IPS-NIHi7 (cell line): Measurements from ENCODE around the gene ALOXE3.
A peak's percentile ranks its signal among the peaks of the same experiment; 100 is the strongest.
"Not testable (repeated sequence)": the region's sequence is repeated elsewhere in the genome, so short reads cannot be mapped to it uniquely, and the experiment has no call there.

Source experiments
- DNase-seq: peaks from one replicate; pipeline ENCODE4 v3.0.0; 2012; ENCODE audit warnings: mixed read lengths; ENCODE audit errors: extremely low spot score

Gene ALOXE3

DNA sequence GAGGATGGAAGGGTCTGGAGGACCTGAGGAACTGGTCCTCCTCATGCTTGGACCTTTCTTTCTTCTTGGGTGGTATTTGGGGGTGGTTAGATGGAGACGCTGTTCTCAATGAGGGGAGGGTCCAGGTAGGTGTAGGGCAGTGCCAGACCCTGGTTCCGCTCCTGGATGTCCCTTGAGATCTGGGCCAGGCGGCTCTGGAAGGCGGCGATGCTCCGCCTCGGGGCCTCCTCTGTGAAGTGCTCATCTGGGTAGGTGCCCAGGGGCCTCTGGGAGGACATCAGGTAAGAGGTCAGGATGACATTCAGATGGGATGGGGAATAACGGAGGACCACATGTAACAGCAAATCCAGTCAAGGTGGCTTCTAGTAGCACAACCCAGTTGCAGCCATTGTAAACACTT is 21.8 kb downstream of the ALOXE3 start:
- no peak for DNase-seq

DNA sequence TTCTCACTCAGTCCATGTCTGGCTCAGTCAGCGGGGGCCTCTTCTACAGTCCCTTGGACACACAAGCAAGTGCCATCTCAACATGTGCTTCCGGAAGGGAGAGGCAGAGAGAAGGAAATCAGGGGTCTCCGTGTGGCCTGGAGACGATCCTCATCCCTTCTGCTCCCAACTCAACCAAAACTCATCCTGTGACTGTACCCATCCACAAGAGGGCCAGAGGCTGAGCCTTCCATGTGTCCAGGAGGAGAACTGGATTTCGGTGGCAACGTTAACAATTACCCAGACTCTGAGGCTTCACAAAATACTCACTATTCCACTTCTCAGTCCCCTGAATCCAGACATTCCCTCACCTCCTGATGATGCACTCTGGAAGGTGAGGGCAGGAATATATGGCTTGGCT is 23.0 kb downstream of the ALOXE3 start:
- DNase-seq = no peak

DNA sequence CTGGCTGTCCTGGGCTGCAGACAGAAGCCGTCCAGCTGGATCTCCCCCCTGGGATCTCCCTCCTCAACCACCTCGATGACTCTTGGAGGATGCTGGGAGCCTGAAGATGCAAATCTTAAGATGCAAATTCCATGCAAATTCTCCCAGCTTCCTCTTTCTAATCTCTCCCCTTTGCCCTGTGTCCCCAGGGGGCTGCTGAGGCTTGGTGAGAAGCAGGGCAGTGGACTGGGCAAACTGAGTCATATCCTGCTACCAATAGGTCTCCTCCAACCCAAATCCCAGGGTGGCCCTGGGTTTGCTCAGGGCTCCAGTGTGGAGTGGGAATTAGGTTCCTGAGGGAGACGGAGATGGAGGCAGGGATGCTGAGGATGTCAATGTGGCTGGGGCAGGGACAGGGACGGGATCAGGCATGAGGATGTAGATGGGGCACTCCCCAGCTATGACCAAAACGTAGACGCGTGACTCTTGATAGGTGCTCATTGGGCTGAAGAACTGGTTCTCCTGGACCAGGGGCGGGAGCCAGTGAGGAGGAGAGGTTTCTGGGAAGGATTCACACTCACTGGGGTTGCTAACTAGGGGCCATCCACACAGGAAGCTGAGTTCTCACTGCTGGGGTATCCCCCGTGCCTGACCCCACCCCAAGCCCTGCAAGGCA is 27.2 kb downstream of the ALOXE3 start:
- no peak for DNase-seq

DNA sequence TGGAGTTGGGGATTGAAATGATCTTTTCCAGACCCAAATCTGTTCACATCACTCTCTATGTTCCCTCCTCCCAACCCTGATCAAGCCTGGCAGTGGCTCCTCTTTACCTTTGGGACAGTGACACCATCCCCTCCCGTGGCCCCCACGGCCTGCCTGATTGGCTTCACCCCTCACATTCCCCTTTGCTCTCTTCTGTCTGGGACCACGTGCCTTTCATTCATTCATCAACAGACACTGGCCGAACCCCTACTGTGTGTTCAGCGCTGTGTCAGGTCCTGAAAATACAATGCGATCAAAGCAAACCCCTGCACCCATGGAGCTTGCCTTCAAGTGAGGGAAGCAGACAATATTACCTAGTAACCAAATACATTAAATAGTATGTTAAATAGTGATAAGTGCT is 28.6 kb downstream of the ALOXE3 start:
- DNase-seq = no peak

DNA sequence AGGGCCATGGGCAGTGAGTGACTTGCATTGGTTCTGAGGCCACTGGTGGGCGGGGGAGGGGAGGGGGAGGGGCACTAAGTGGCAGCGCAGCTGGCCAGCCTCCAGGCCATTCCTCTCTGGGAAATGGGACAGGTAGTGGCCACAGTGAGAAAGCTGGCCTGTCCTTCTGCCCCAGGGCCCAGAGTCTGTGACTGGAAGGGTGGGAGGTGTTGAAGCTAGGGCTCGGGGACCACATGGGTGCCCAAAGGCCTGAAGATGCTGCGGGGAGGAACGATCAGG is 30.4 kb downstream of the ALOXE3 start:
- no peak for DNase-seq

DNA sequence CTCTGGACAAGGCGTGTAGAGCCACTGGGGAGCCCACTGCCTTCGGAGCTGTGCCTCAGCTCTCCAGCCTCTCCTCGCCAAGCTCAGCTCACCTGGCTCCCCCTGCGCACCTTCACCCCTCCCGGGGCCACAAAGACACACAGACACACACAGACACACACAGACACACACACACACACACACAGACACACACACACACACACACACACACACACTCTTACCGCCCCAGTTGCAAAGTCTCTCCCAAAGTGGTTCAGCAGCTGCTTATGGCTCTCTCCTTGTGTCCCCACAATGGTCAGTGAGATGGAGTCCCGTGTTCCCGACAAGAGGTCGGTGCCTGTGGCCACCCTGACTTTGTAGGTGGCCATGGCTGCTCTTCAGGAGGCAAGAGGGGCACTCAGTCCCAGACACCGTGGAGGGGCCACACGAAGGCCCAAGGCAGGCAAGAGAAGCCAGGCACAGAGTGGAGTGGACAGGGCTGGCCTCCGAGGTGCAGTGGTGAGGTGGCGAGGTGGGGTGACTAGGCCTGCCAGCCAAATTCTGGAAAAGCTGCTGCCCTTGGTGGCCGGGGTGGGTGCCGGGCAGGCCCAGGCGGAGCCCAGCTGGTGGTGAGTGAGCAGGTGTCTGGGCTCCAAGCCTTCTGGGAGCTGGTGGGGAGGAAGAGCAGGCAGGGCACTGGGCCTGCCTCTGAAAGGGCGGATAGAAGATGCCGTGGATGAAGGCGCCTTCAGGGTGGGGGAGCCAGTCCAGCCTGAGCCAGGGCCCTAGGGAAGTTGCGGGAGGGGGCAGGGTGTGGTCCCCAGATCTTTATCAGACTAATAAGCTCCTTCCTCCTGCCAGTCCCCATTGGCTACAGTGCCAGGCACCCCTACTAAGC is 31.0 kb downstream of the ALOXE3 start, which contains the start of gene ALOX12B:
Gene ALOX12B, minus strand, starts transcription at position 642 of the 877 bp plus-strand sequence. Its CDS starts 274 bp downstream, at position 368.
- DNase-seq = no peak

DNA sequence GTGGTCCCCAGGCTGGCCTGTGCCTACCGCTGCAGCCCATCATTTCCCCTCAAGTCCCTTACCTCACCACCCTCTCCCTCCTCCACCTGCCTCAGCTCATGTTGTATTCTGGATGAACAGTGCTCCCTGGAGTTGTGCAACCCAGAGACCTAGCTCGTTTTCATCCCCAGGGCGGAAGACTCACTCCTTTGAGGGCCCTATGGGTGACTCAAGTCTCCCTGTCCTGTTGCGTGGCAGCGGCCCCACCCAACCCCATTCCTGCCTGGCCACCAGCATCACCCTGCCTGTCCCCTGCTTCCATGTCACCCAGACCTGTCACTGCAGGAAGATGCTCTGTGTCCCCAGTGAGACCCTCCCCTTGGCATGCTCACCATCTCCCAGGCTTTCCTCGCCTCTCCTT is 34.1 kb downstream of the ALOXE3 start:
- no peak for DNase-seq

DNA sequence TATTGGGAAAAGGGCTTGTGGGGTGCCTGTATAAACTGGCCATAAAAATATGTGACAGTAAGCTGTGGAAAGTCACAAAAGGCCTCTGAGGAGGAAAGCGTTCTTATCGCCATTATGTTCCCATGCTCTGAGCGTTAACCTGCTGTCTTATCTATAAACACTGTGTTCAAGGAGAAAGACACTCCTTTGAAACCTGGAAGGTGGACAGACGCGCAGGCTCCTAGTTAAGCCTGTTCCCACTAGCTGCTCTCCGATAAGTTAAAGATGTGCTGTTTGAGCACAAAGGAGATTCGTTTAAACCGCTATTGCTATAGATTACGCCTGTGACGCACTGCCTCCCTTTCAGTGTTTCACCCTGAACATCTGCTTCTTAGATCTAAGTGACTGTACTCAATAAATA is 36.0 kb downstream of the ALOXE3 start:
- no peak for DNase-seq

DNA sequence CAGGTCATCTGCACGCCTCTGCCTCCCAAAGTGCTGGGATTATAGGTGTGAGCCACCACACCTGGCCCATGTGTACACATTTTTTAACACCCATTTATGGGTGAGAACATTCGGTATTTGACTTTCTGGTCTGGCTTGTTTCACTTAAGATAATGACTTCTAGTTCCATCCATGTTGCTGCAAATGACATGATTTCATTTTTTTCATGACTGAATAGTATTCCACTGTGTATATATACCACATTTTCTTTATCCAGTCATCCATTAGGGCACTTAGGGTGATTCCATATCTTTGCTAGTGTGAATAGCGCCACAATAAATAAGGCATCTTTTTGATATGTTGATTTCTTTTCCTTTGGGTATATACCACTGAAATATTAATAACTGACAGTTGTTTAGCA is 36.4 kb downstream of the ALOXE3 start:
- no peak for DNase-seq

DNA sequence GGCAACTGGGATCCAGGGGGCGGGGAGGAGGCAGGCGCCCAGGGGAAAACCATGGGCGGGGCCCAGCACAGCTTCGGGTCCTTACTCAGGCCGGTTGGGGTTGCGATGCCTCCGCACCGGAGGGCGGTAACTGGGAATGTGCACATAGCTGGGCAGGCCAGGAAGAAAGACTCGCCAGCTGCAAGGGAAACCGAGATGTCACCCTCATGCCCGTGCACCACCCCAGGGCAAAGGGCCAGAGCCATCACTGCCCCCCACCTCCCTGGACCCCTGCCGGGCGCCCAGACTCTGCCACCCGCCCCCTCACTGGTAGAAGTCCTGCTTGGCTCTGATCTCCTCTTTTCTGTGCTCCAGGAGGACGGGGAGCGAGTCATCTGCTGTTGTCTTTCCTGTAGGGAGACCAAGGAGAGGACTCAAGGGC is 37.5 kb downstream of the ALOXE3 start:
- DNase-seq = no peak

DNA sequence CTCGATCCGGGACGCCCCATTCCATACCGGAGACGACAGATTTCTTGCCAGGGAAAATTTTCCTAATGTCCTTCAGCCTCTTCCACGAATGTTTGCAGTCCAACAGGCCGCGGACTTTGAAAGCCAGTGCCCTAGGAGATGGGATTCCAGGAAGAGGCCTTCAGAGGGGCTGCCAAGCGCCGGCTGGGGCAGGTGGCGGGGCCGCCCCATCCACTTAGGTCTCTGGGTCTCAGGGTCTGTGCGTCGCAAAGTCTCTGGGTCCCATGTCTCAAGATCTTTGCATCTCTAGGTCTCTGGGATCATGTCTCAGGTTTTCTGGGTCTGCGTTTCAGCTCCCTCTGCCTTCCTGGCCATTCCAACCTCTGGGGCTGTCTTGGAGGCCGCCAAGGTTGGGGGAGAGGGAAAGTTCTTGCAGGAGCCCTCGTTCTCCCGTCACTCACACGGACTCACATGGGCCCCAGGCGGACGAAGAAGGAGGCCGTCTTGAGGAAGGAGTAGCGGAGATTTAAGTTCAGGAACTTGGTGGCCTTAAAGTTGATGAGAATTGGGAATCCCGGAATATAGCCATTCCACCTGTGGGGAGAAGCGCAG is 38.0 kb downstream of the ALOXE3 start:
- no peak for DNase-seq

DNA sequence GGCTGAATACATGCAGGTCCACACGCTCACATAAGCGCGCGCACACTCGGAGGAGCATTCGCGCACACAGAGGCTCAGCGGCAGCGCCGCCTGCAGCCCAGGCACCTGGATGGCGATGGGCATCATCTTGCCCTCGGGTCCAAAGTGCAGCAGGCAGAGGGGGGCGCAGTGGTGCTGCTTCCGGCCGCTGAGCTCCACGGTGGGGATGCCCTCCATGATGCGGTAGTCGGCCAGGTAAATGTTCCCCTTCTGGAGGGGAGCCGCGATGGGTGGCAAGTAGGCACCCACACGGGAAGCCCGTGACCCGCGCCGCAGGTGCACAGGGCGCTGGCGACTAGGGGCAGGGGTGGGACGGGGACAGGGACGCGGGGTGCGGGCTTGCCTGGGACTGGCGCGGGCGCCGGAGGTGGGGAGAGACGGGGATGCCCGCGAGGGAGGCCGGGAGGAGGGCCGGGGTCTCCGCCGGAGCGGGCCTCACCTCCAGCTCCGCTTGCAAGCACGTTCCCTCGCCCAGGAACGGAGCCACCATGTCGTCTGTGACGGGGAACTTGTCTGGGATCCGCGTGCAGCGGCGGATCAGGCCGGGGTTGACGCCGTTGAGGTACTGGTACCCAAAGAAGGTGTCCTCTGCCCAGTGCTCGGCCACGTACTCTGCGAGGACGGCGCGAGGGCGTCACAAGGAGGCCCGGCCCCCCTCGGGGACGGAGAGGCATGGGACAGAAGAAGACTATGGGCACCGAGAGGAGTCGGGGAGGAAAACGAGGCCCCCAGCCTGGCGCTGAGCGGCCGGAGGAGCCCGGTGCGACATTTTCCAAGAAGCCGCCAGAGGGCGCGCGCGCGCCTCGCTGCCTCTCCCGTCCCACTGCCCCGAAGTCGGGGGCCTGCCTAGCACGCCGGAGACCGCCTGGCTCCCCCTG is 38.8 kb downstream of the ALOXE3 start:
- peak; percentile 92 for DNase-seq

DNA sequence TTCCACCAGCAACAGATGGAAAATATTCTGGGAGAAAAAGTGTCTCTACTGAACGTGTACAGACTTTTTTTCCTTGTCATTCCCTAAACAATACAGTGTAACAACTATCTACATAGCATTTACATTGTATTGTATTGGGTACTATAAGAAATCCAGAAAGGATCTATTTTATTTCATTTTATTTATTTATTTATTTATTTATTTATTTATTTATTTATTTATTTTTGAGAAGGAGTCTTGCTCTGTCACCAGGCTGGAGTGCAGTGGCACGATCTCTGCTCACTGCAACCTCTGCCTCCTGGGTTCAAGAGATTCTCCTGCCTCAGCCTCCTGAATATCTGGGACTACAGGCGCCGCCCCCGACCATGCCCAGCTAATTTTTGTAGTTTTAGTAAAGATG is 40.4 kb downstream of the ALOXE3 start:
- DNase-seq = not testable (repeated sequence)

DNA sequence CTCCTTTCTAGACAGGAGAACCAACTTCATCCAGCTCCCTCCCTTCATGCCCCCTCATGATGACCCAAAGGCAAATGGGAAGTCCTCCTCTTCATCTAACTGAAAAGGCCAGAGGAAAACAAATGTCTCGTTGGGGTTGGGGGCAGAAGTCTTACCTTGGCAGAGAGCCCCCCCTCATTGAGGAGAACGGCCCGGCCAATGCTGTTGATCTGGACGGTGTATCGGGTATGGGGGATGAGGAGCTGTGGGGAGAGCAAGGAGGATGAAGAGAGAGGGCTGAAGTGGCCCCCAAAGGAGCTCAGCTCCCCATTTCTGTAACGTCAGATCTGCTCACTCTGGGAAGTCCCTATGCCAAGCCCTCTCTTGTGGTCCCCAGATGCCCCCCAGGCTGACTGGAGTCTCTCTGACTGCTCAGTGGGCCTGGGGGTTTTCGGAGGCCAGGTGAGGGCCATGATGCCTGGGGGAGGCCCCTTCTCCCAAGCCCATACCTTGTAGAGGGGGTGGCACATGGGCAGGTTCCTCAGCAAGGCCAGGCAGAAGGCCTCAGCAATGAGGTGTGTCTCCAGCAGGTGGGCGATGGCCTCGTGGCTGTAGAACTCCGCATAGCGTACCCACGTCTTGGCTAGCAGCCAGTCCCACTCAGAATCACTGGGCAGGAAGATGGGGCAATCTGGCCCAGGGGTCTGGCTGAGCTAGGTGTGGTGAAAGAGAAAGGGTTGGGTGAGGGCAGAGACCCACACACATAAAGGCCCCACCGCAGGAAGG is 41.6 kb downstream of the ALOXE3 start:
- DNase-seq = no peak

DNA sequence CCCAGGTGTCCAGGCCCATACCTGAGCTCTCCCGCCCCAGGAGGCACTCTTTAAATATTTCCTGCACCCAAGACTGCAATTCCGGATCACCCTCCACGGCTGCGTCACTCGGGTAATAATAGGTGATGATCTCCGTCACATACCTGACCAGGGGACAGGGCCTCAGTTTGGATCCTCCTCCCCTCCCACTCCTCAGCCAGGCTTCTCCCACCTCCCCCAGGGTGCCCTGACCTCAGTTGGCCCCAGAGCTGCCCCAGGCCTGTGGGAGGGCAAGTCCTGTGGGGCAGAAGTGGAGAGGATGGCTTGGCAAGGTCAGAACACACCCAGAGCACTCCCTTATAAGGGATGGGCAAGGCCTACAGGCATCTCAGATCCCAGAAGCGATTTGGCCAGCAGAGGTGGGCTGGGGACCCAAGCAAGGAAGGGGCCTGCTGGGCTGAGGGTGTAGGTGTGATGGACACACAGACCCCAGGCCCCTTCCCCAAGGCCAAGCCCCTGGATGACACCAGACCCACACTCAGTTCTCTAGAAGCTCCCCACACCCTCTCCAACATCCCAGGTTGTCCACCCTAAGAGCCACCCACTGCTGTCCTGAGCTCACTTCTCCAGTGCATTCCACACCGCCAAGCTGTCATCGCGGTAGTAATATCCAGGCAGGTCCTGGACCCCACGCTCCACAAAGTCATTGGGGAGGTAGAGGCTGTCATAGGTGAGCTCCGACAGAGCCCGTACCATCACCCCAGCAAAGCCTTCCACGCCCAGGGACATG is 42.6 kb downstream of the ALOXE3 start:
- DNase-seq = no peak

DNA sequence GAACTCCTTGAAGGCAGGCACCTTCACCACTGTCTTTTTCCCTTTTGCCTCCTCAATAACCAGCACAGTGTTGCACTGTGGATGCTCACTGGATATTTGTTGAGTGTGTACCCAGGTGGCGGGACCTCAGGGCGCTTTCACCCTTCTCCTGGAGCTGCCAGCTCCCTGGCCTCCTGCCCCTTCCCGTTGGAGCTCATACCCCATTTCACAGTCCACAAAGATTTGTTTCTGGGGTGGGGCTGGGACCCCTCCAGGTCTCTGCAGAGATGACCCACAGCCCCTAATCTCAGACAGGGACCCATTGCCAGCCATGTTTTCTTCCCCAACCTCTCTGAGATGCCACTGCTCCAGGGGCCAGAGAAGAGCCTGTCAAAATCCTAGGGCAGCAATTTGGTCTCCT is 43.2 kb downstream of the ALOXE3 start:
- DNase-seq = no peak

DNA sequence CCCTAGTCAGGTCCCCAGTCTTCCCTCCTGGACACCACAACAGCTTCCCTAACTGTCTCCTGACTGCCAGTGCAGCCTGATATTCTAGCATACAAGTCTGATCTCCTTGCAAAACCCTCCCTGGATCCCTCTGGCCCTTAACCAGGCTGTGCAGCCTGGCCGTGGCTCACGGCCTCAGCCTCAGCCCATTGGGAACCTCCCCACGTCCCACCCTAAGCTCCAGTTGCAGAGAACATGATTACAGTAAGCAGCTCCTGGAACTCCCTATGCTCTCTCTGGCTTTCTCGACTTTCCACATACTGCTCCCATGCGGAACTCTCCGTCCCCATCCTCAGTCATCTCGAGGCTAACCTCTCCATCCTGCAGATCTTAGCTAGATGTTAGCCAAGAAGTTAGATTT is 43.8 kb downstream of the ALOXE3 start:
- DNase-seq = no peak

DNA sequence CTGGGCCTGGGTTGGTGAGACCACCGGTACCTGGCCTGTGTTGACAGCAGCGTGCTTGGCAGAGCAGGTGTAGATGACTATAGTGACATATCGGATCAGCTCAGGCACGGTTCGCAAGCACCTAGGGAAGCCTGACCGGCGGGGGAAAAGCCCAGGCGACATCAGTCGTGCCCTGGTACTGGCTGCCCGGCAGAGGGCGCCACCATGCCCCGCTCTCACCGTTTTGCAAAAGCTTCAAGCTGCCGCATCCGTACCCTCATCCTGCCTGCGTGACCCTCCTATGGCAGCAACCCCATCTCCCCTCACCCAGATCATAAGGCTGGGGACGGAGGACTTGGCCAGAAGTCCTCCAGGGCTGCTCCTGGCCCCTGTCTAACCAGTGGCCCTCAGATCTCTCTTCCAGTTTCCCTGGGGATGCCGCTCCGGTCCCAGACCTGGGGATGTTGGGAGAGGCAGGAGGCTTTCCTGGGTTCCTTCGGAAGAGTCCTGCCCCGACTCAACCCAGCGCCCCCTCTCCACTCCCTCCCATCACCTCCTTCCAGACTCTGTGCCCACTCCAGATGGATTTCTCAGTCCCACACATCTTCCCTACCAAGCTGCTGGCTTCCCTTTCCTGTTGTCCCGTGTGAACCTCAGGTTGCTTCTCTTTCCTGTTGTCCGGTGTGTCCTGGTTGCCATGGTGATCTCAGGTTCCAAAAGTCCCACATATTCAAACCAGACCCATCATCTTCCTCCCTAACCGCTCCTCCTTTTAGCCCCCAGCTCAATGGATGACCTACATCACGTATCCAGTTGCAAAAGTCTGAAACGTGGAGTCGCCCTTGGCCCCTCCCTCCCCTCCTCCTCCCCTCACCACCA is 44.5 kb downstream of the ALOXE3 start:
- DNase-seq = peak; percentile 87

DNA sequence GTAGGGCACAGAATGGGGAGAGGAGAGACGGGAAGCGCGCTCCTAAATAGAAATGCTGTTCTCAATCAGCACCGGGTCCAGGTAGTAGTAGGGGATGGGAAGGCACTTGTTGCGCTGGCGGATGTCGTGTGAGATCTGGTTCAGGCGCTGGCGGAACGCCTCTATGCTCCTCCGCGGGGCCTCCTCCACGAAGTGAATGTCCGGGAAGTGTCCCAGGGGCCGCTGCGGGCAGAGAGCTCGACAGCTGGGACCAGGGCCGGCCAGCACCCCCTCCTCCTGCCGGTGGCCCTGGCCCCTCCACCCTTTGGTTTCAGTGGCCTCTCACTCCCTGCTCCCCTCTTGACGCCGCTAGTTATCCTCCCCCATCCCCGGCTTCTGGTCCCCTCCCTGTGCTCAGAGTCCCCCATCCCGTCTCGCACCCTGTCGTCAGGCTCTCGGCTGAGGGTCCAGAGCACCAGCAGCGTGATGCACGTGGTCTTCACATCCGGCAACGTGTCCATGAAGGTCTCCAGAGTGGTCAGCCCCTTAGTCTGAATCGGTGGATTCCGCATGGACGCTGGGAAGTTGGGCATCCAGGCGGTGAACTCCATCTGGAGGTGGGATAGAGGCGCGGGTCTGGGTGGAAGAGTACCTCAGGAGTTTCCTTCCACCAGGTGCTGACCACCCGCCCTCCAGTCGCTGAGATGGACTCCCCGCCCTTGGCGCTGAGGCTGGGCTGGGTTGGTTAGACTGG is 45.4 kb downstream of the ALOXE3 start:
- DNase-seq = peak; percentile 43
